ENCODE measurements around the gene ZP1. TPM values are rescaled to one million over a fixed set of nuclear protein-coding genes. Genes with fewer than 3 reads are reported as not detected.

The ZP1 gene
- total and polyA plus RNA-seq, 2 of the 13 experiments (the other 11 are each of a cell fraction or from before 2014, with no cell fraction given): 0.16 TPM; not detected in 1

GRCh38 chr11:60842668-60843600, 24.4 kb upstream of the ZP1 start:
- peaks cover 13% of the 10 kb centered on the region; the same call in 1 of the 2 replicates for H4K20me1 ChIP-seq (ENCODE audit: insufficient read depth, low read length)
- H2AFZ ChIP-seq (ENCODE audit: low read length): no peak overlapping the region
- peak overlapping the region; percentile 80 to 97 (median 88) for H3K4me3 ChIP-seq (replicated peaks in 1 of 3; ENCODE audit: insufficient read depth in 1 of 3, low read depth in 2 of 3, low read length in 3 of 3)
- intact Hi-C loops (cut with micrococcal nuclease; ENCODE audit: unreplicated experiment) (no loop called here), in situ Hi-C loops (cut with HindIII; ENCODE audit: extremely low pct_ligation_motif_present, low pct_unique_long_range_greater_than_20kb) (no loop called here)
- H3K27me3 ChIP-seq (ENCODE audit: control insufficient read depth in 1 of 2, insufficient read depth in 2 of 2, low read length in 2 of 2): no peaks in the 10 kb centered on the region; a peak in 1 of 5 replicates
- H3K9me3 ChIP-seq (ENCODE audit: low read length): no peaks in the 10 kb centered on the region
- peak overlapping the region; percentile 86 for H3K9ac ChIP-seq (ENCODE audit: insufficient read depth, low read depth, low read length)
- H3K27ac ChIP-seq (ENCODE audit: extremely low read length, insufficient read depth, low read length): peak overlapping the region; percentile 68
- peaks cover 8 to 12% of the 10 kb centered on the region in 2 experiments for H3K36me3 ChIP-seq (replicated peaks in 1 of 2; ENCODE audit: control insufficient read depth in 1 of 2, insufficient read depth in 2 of 2, low read length in 2 of 2)
- ATAC-seq: no peak
- FAIRE-seq: no peak
- CTCF ChIA-PET (ENCODE audit: low intra/inter-chr PET ratio, low total read pairs): no interaction called here
- H3K4me2 ChIP-seq (ENCODE audit: low read depth, low read length): peak overlapping the region; percentile 86
- no TSS peak for BruUV-seq (replicated peaks)
- peaks cover 50% of the 10 kb centered on the region for H3K79me2 ChIP-seq (ENCODE audit: insufficient read depth, low read length)
- POLR2A ChIA-PET: interaction anchor here (1.0 to 1.2 kb wide), 3 partner anchors 12 to 38 kb away, joined by 3 to 4 read pairs (median 4); partner anchors contain the start of gene PTGDR2
- no peak for DNase-seq (ENCODE audit: low spot score)
- 0 out of 2 replicates have a peak, but pooled peaks have one; percentile 12 for TF ChIP-seq MYPOP (CRISPR knock-in tag; IDR thresholded peaks at IDR 0.05)
- 0 out of 2 replicates have a peak, but pooled peaks have one; percentile 19 for TF ChIP-seq DMAP1 (CRISPR knock-in tag; IDR thresholded peaks at IDR 0.05)
- no peak for TF ChIP-seq SYNCRIP (IDR thresholded peaks at IDR 0.05; ENCODE audit: insufficient read depth, low read depth, low read length)
- peak; percentile 31; the same call in 1 of the 2 replicates for TF ChIP-seq ZNF878 (CRISPR knock-in tag; IDR thresholded peaks at IDR 0.05)
- H3K4me1 ChIP-seq (ENCODE audit: insufficient read depth, low read length): peaks cover 41% of the 10 kb centered on the region
- whole genome bisulfite sequencing (ENCODE audit: low lambda C conversion rate): 8% methylated on average over 23 of the region's 23 CpGs
